ENCODE data around the gene FAM83G. TPM values are rescaled to one million over a fixed set of nuclear protein-coding genes. Genes with fewer than 3 reads are reported as not detected.
"Not testable (repeated sequence)": the region's sequence is repeated elsewhere in the genome, so short reads cannot be mapped to it uniquely, and the experiment has no call there.

FAM83G gene
- total RNA-seq (2012; rRNA removed), result 9.2 and 12.7 TPM in 2 replicates

GRCh38 chr17:19004421-19005136 is at the start of gene FAM83G:
Gene FAM83G, minus strand, starts transcription at chr17:19004764. Its CDS starts 723 bp downstream, at chr17:19004041.
- Histone ChIP-seq H3K27me3 (ENCODE audit: control insufficient read depth, insufficient read depth, low read length) (no peaks in the 10 kb centered on the region), H3K4me2 (ENCODE audit: low read length) (peak within 1 kb of the TSS; percentile 89), H3K4me1 (ENCODE audit: control insufficient read depth, insufficient read depth, low read length) (peaks cover 44% of the 10 kb centered on the region), H3K4me3 (ENCODE audit: low read length) (peak within 1 kb of the TSS; percentile 70), H3K9ac (ENCODE audit: low read depth, low read length) (peak within 1 kb of the TSS; percentile 81), H3K36me3 (ENCODE audit: insufficient read depth, low read length) (no peaks in the 10 kb centered on the region), H3K9me3 (replicated peaks; ENCODE audit: low read length) (no peaks in the 10 kb centered on the region)

- not testable (repeated sequence) for H3K27me3 ChIP-seq (ENCODE audit: control insufficient read depth, insufficient read depth, low read length); H3K4me3 ChIP-seq (ENCODE audit: low read length); H3K4me1 ChIP-seq (ENCODE audit: control insufficient read depth, insufficient read depth, low read length); H3K9ac ChIP-seq (ENCODE audit: low read depth, low read length); H3K4me2 ChIP-seq (ENCODE audit: low read length); H3K9me3 ChIP-seq (replicated peaks; ENCODE audit: low read length); H3K36me3 ChIP-seq (ENCODE audit: insufficient read depth, low read length)
Observed at GRCh38 chr17:19048826-19049225, 44.3 kb upstream of the FAM83G start.

GRCh38 chr17:19047510-19047909 is 42.9 kb upstream of the FAM83G start:
- not testable (repeated sequence) for H3K4me2 ChIP-seq (ENCODE audit: low read length); H3K4me1 ChIP-seq (ENCODE audit: control insufficient read depth, insufficient read depth, low read length); H3K4me3 ChIP-seq (ENCODE audit: low read length); H3K9me3 ChIP-seq (replicated peaks; ENCODE audit: low read length); H3K9ac ChIP-seq (ENCODE audit: low read depth, low read length); H3K27me3 ChIP-seq (ENCODE audit: control insufficient read depth, insufficient read depth, low read length); H3K36me3 ChIP-seq (ENCODE audit: insufficient read depth, low read length)

GRCh38 chr17:19046782-19047375 is 42.3 kb upstream of the FAM83G start, which contains the start of gene GRAP:
Gene GRAP, minus strand, starts transcription at chr17:19046957. Its CDS starts 31 bp downstream, at chr17:19046926.
- H3K9me3 ChIP-seq (replicated peaks; ENCODE audit: low read length); H3K36me3 ChIP-seq (ENCODE audit: insufficient read depth, low read length); H3K4me3 ChIP-seq (ENCODE audit: low read length); H3K4me1 ChIP-seq (ENCODE audit: control insufficient read depth, insufficient read depth, low read length); H3K9ac ChIP-seq (ENCODE audit: low read depth, low read length); H3K4me2 ChIP-seq (ENCODE audit: low read length); H3K27me3 ChIP-seq (ENCODE audit: control insufficient read depth, insufficient read depth, low read length): not testable (repeated sequence)

GRCh38 chr17:19044643-19045042 is 40.1 kb upstream of the FAM83G start:
- not testable (repeated sequence) for H3K4me1 ChIP-seq (ENCODE audit: control insufficient read depth, insufficient read depth, low read length); H3K4me3 ChIP-seq (ENCODE audit: low read length); H3K9ac ChIP-seq (ENCODE audit: low read depth, low read length); H3K27me3 ChIP-seq (ENCODE audit: control insufficient read depth, insufficient read depth, low read length); H3K36me3 ChIP-seq (ENCODE audit: insufficient read depth, low read length); H3K9me3 ChIP-seq (replicated peaks; ENCODE audit: low read length); H3K4me2 ChIP-seq (ENCODE audit: low read length)

GRCh38 chr17:19043032-19043431 is 38.5 kb upstream of the FAM83G start:
- H3K9me3 ChIP-seq (replicated peaks; ENCODE audit: low read length); H3K36me3 ChIP-seq (ENCODE audit: insufficient read depth, low read length); H3K4me1 ChIP-seq (ENCODE audit: control insufficient read depth, insufficient read depth, low read length); H3K4me2 ChIP-seq (ENCODE audit: low read length); H3K27me3 ChIP-seq (ENCODE audit: control insufficient read depth, insufficient read depth, low read length); H3K4me3 ChIP-seq (ENCODE audit: low read length); H3K9ac ChIP-seq (ENCODE audit: low read depth, low read length): not testable (repeated sequence)

GRCh38 chr17:19042369-19042768 is 37.8 kb upstream of the FAM83G start:
- not testable (repeated sequence) for H3K4me2 ChIP-seq (ENCODE audit: low read length); H3K9me3 ChIP-seq (replicated peaks; ENCODE audit: low read length); H3K9ac ChIP-seq (ENCODE audit: low read depth, low read length); H3K27me3 ChIP-seq (ENCODE audit: control insufficient read depth, insufficient read depth, low read length); H3K36me3 ChIP-seq (ENCODE audit: insufficient read depth, low read length); H3K4me3 ChIP-seq (ENCODE audit: low read length); H3K4me1 ChIP-seq (ENCODE audit: control insufficient read depth, insufficient read depth, low read length)

- H3K27me3 ChIP-seq (ENCODE audit: control insufficient read depth, insufficient read depth, low read length); H3K36me3 ChIP-seq (ENCODE audit: insufficient read depth, low read length); H3K4me1 ChIP-seq (ENCODE audit: control insufficient read depth, insufficient read depth, low read length); H3K4me3 ChIP-seq (ENCODE audit: low read length); H3K4me2 ChIP-seq (ENCODE audit: low read length); H3K9ac ChIP-seq (ENCODE audit: low read depth, low read length); H3K9me3 ChIP-seq (replicated peaks; ENCODE audit: low read length): not testable (repeated sequence)
Observed at GRCh38 chr17:19041871-19042270, 37.3 kb upstream of the FAM83G start.

GRCh38 chr17:19040350-19040749 is 35.8 kb upstream of the FAM83G start:
- H3K9me3 ChIP-seq (replicated peaks; ENCODE audit: low read length); H3K27me3 ChIP-seq (ENCODE audit: control insufficient read depth, insufficient read depth, low read length); H3K4me3 ChIP-seq (ENCODE audit: low read length); H3K9ac ChIP-seq (ENCODE audit: low read depth, low read length); H3K4me1 ChIP-seq (ENCODE audit: control insufficient read depth, insufficient read depth, low read length); H3K4me2 ChIP-seq (ENCODE audit: low read length); H3K36me3 ChIP-seq (ENCODE audit: insufficient read depth, low read length): not testable (repeated sequence)

- H3K36me3 ChIP-seq (ENCODE audit: insufficient read depth, low read length); H3K27me3 ChIP-seq (ENCODE audit: control insufficient read depth, insufficient read depth, low read length); H3K4me1 ChIP-seq (ENCODE audit: control insufficient read depth, insufficient read depth, low read length); H3K4me3 ChIP-seq (ENCODE audit: low read length); H3K9ac ChIP-seq (ENCODE audit: low read depth, low read length); H3K4me2 ChIP-seq (ENCODE audit: low read length); H3K9me3 ChIP-seq (replicated peaks; ENCODE audit: low read length): not testable (repeated sequence)
Observed at GRCh38 chr17:19038730-19039129, 34.2 kb upstream of the FAM83G start.

GRCh38 chr17:19038007-19038406 is 33.4 kb upstream of the FAM83G start:
- H3K4me3 ChIP-seq (ENCODE audit: low read length); H3K27me3 ChIP-seq (ENCODE audit: control insufficient read depth, insufficient read depth, low read length); H3K9ac ChIP-seq (ENCODE audit: low read depth, low read length); H3K4me2 ChIP-seq (ENCODE audit: low read length); H3K4me1 ChIP-seq (ENCODE audit: control insufficient read depth, insufficient read depth, low read length); H3K9me3 ChIP-seq (replicated peaks; ENCODE audit: low read length); H3K36me3 ChIP-seq (ENCODE audit: insufficient read depth, low read length): not testable (repeated sequence)

GRCh38 chr17:19037547-19037946 is 33.0 kb upstream of the FAM83G start:
- not testable (repeated sequence) for H3K4me3 ChIP-seq (ENCODE audit: low read length); H3K9me3 ChIP-seq (replicated peaks; ENCODE audit: low read length); H3K27me3 ChIP-seq (ENCODE audit: control insufficient read depth, insufficient read depth, low read length); H3K4me1 ChIP-seq (ENCODE audit: control insufficient read depth, insufficient read depth, low read length); H3K4me2 ChIP-seq (ENCODE audit: low read length); H3K9ac ChIP-seq (ENCODE audit: low read depth, low read length); H3K36me3 ChIP-seq (ENCODE audit: insufficient read depth, low read length)
